Vagina (tissue), 2 donors: Measurements from ENCODE around the gene FXYD1. TPM values are rescaled to one million over a fixed set of nuclear protein-coding genes. Genes with fewer than 3 reads are reported as not detected.

Experiments used
- DNase-seq, 2 donors: peaks; one replicate each; pipeline ENCODE4 v3.0.0-alpha.2; 2017; ENCODE audit errors: extremely low spot score in 2 of 2
- H3K27ac ChIP-seq: fragments of 200-600 bp; sonication (generic); one replicate; pipeline ENCODE4 v1.5.1; 2019
- H3K27me3 ChIP-seq: fragments of 200-600 bp; sonication (generic); one replicate; pipeline ENCODE4 v1.5.1; 2019
- H3K36me3 ChIP-seq, 2 donors: fragments of 200-600 bp; sonication (generic); one replicate each; pipeline ENCODE4 v1.5.1; 2017 to 2019
- H3K4me1 ChIP-seq: fragments of 200-600 bp; sonication (generic); one replicate; pipeline ENCODE4 v1.5.1; 2019
- H3K4me3 ChIP-seq, 2 donors: fragments of 200-600 bp; sonication (generic); 1 replicate in 1 of 2; 2 replicates in 1 of 2; pipeline ENCODE4 v1.5.1; 2016 to 2019
- H3K9me3 ChIP-seq: fragments of 200-600 bp; sonication (generic); one replicate; pipeline ENCODE4 v1.5.1; 2019
- CTCF ChIP-seq, 3 experiments: fragments of 450-650 bp in 2 of 3; fragments of 200-600 bp in 1 of 3; sonication (generic) in 1 of 3; IDR thresholded peaks; one replicate each; pipeline ENCODE4 v1.5.1; 2017 to 2019; ENCODE audit warnings: antibody characterized with exemption in 3 of 3, mild to moderate bottlenecking in 2 of 3, moderate library complexity in 2 of 3
- POLR2A ChIP-seq, 2 donors: fragments of 450-650 bp; IDR thresholded peaks; one replicate each; pipeline ENCODE4 v1.6.1; 2017; ENCODE audit warnings: antibody characterized with exemption in 2 of 2, mild to moderate bottlenecking in 2 of 2, moderate library complexity in 2 of 2
- POLR2AphosphoS5 ChIP-seq, 2 donors: sonication (generic); formaldehyde crosslinking; IDR thresholded peaks; one replicate each; pipeline ENCODE4 v1.9.0; 2017; ENCODE audit warnings: antibody characterized with exemption in 2 of 2, mild to moderate bottlenecking in 2 of 2, low read depth in 1 of 2; ENCODE audit not compliant: insufficient read depth in 1 of 2
- intact Hi-C: fragments of 100-400 bp; cut with DNase I; formaldehyde crosslinking; loops from one replicate; pipeline ENCODE4 v1.15.1; 2023
- total RNA-seq: library from RNA; depleted of rRNA; stranded (reverse); fragments of >200 nt; gene quantifications from one replicate; pipeline ENCODE4 v1.2.3, GENCODE V29; 2016

FXYD1 gene
- total RNA-seq, 1 donor from 2014 or later, result 135 TPM

- H3K9me3 ChIP-seq, result no peaks in the 10 kb centered on the region
- TF ChIP-seq POLR2AphosphoS5 (IDR thresholded peaks at IDR 0.05; ENCODE audit: insufficient read depth in 1 of 2, low read depth in 1 of 2), result no peak
- peak overlapping the region; percentile 90 for H3K27ac ChIP-seq
- H3K4me1 ChIP-seq, result peaks cover 37% of the 10 kb centered on the region
- no peak for DNase-seq
- intact Hi-C loops, result no loop called here
- H3K36me3 ChIP-seq, result peaks cover 0 to 38% of the 10 kb centered on the region in 2 donors
- no peak overlapping the region for H3K4me3 ChIP-seq
- H3K27me3 ChIP-seq, result no peaks in the 10 kb centered on the region
Measured at GRCh38 chr19:35156673-35157014, 18.0 kb downstream of the FXYD1 start.

GRCh38 chr19:35157431-35157830, 18.8 kb downstream of the FXYD1 start:
- Histone ChIP-seq H3K4me3 (no peak overlapping the region), H3K27me3 (no peaks in the 10 kb centered on the region), H3K36me3 (peaks cover 0 to 46% of the 10 kb centered on the region in 2 donors), H3K27ac (no peak overlapping the region), H3K4me1 (peaks cover 37% of the 10 kb centered on the region), H3K9me3 (no peaks in the 10 kb centered on the region)
- DNase-seq, result no peak
- intact Hi-C loops, result no loop called here
- TF ChIP-seq POLR2A (IDR thresholded peaks at IDR 0.05) (no peak), POLR2AphosphoS5 (IDR thresholded peaks at IDR 0.05; ENCODE audit: insufficient read depth in 1 of 2, low read depth in 1 of 2) (no peak), CTCF (IDR thresholded peaks at IDR 0.05) (no peak)

GRCh38 chr19:35159606-35160005, 21.0 kb downstream of the FXYD1 start:
- no peak overlapping the region for H3K4me3 ChIP-seq
- TF ChIP-seq POLR2A (IDR thresholded peaks at IDR 0.05) (no peak), POLR2AphosphoS5 (IDR thresholded peaks at IDR 0.05; ENCODE audit: insufficient read depth in 1 of 2, low read depth in 1 of 2) (no peak), CTCF (IDR thresholded peaks at IDR 0.05) (no peak)
- DNase-seq, result no peak
- intact Hi-C loops, result no loop called here
- H3K4me1 ChIP-seq, result peaks cover 24% of the 10 kb centered on the region
- no peaks in the 10 kb centered on the region for H3K9me3 ChIP-seq
- H3K36me3 ChIP-seq, result peaks cover 0 to 67% of the 10 kb centered on the region in 2 donors
- no peak overlapping the region for H3K27ac ChIP-seq
- H3K27me3 ChIP-seq, result no peaks in the 10 kb centered on the region

- Histone ChIP-seq H3K36me3 (peaks cover 0 to 79% of the 10 kb centered on the region in 2 donors), H3K9me3 (peaks cover 2% of the 10 kb centered on the region), H3K4me3 (no peak overlapping the region), H3K27me3 (no peaks in the 10 kb centered on the region), H3K27ac (no peak overlapping the region), H3K4me1 (peaks cover 11% of the 10 kb centered on the region)
- TF ChIP-seq POLR2AphosphoS5 (IDR thresholded peaks at IDR 0.05; ENCODE audit: insufficient read depth in 1 of 2, low read depth in 1 of 2) (no peak), POLR2A (IDR thresholded peaks at IDR 0.05) (no peak), CTCF (IDR thresholded peaks at IDR 0.05) (no peak)
- no peak for DNase-seq
- intact Hi-C loops, result no loop called here
Measured at GRCh38 chr19:35160629-35161433, 22.2 kb downstream of the FXYD1 start.

GRCh38 chr19:35161434-35161743, 22.8 kb downstream of the FXYD1 start:
- peaks cover 0 to 85% of the 10 kb centered on the region in 2 donors for H3K36me3 ChIP-seq
- H3K27me3 ChIP-seq, result no peaks in the 10 kb centered on the region
- no peak overlapping the region for H3K27ac ChIP-seq
- intact Hi-C loops, result no loop called here
- H3K4me3 ChIP-seq, result no peak overlapping the region
- DNase-seq, result no peak
- peaks cover 7% of the 10 kb centered on the region for H3K9me3 ChIP-seq
- TF ChIP-seq POLR2A (IDR thresholded peaks at IDR 0.05) (no peak), POLR2AphosphoS5 (IDR thresholded peaks at IDR 0.05; ENCODE audit: insufficient read depth in 1 of 2, low read depth in 1 of 2) (no peak), CTCF (IDR thresholded peaks at IDR 0.05) (no peak)
- peaks cover 6% of the 10 kb centered on the region for H3K4me1 ChIP-seq
